ENCODE measurements around the gene LUZP2.

LUZP2 gene

GRCh38 chr11:24762076-24762475 lies 265.2 kb downstream of the LUZP2 start:
- TF ChIP-seq, protein P1, sequence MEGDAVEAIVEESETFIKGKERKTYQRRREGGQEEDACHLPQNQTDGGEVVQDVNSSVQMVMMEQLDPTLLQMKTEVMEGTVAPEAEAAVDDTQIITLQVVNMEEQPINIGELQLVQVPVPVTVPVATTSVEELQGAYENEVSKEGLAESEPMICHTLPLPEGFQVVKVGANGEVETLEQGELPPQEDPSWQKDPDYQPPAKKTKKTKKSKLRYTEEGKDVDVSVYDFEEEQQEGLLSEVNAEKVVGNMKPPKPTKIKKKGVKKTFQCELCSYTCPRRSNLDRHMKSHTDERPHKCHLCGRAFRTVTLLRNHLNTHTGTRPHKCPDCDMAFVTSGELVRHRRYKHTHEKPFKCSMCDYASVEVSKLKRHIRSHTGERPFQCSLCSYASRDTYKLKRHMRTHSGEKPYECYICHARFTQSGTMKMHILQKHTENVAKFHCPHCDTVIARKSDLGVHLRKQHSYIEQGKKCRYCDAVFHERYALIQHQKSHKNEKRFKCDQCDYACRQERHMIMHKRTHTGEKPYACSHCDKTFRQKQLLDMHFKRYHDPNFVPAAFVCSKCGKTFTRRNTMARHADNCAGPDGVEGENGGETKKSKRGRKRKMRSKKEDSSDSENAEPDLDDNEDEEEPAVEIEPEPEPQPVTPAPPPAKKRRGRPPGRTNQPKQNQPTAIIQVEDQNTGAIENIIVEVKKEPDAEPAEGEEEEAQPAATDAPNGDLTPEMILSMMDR (IDR thresholded peaks at IDR 0.05; ENCODE audit: borderline replicate concordance, insufficient read depth, low read depth, low read length): no peak
- no peak overlapping the region for H3K4me3 ChIP-seq (ENCODE audit: low read depth, low read length)

GRCh38 chr11:24767411-24767810 lies 270.6 kb downstream of the LUZP2 start:
- no peak overlapping the region for H3K4me3 ChIP-seq (ENCODE audit: low read depth, low read length)
- TF ChIP-seq, protein P1 (IDR thresholded peaks at IDR 0.05; ENCODE audit: borderline replicate concordance, insufficient read depth, low read depth, low read length): no peak

DNA sequence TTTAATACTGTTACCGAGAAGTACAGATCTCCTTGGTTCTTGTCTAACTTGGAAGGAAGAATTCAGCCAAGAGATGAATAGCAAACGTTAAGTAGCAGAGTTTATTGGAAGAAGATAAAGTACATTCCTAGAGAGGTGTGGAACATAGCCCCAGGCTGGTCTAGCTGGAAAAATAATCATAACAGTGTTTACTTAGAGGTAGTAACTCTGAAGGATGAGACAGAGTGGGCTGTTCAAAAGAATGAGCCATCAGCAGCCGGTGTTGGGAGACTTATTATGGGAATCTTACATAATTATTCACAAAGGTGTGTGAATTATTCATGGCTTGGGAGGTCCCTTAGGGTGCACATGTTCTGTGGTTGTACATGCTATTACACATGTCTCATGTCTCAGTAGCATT lies 276.5 kb downstream of the LUZP2 start:
- H3K4me3 ChIP-seq (ENCODE audit: low read depth, low read length): no peak overlapping the region
- TF ChIP-seq, protein P1 (IDR thresholded peaks at IDR 0.05; ENCODE audit: borderline replicate concordance, insufficient read depth, low read depth, low read length): no peak

DNA sequence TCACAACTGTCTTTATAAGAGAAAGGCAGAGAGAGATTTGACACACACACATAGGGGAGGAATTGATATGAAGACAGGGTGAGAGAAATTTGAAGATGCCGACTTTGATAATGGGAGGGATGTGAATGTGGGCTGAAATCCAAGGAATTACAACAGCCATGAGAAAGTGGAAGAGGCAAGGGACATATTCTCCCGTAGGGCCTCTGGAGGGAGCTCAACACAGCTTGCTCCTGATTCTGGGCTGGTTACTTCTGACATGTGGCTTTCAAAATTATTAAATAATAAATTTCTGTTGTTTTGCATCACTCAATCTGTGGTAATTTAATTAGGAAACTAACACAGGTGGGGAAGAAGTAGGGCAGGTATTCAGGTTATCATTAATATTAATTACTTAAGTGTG lies 282.9 kb downstream of the LUZP2 start:
- TF ChIP-seq, protein P1 (IDR thresholded peaks at IDR 0.05; ENCODE audit: borderline replicate concordance, insufficient read depth, low read depth, low read length): no peak
- no peak overlapping the region for H3K4me3 ChIP-seq (ENCODE audit: low read depth, low read length)

GRCh38 chr11:24781288-24781687 lies 284.4 kb downstream of the LUZP2 start:
- H3K4me3 ChIP-seq (ENCODE audit: low read depth, low read length): no peak overlapping the region

DNA sequence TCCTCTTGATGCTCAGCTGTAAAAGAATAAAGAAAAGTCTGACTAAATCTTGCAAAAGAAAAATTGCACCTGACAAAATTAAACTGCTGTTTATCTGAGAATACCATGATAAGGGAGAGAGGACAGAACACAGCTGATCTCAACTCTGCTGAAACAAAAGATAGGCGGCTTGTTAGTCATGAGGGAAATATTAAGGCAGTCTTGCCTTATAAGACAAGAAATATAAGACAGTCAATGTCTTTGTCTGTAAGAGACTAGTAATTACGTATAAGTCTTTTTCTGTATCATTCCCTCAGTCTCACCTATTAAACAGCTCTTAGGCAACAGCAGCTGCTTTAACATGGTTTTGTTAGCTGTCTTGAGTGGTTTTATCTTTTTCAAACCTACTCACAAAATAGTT lies 296.6 kb downstream of the LUZP2 start:
- TF ChIP-seq, protein P1 (IDR thresholded peaks at IDR 0.05; ENCODE audit: borderline replicate concordance, insufficient read depth, low read depth, low read length): no peak
- H3K4me3 ChIP-seq (ENCODE audit: low read depth, low read length): no peak overlapping the region

More at GRCh38 chr11:24781288-24781687, 284.4 kb downstream of the LUZP2 start:
- TF ChIP-seq, protein P1 (IDR thresholded peaks at IDR 0.05; ENCODE audit: borderline replicate concordance, insufficient read depth, low read depth, low read length): no peak

GRCh38 chr11:24794064-24794463 lies 297.2 kb downstream of the LUZP2 start:
- H3K4me3 ChIP-seq (ENCODE audit: low read depth, low read length): no peak overlapping the region
- TF ChIP-seq, protein P1 (IDR thresholded peaks at IDR 0.05; ENCODE audit: borderline replicate concordance, insufficient read depth, low read depth, low read length): no peak

Data from GM12875 (cell line).